ENCODE measurements around the gene MGRN1. TPM values are rescaled to one million over a fixed set of nuclear protein-coding genes. Genes with fewer than 3 reads are reported as not detected.

The MGRN1 gene
- total and polyA plus RNA-seq, 2 donors (not counting 1 experiment from before 2014, with no cell fraction given): 22.7 to 89.2 TPM

DNA sequence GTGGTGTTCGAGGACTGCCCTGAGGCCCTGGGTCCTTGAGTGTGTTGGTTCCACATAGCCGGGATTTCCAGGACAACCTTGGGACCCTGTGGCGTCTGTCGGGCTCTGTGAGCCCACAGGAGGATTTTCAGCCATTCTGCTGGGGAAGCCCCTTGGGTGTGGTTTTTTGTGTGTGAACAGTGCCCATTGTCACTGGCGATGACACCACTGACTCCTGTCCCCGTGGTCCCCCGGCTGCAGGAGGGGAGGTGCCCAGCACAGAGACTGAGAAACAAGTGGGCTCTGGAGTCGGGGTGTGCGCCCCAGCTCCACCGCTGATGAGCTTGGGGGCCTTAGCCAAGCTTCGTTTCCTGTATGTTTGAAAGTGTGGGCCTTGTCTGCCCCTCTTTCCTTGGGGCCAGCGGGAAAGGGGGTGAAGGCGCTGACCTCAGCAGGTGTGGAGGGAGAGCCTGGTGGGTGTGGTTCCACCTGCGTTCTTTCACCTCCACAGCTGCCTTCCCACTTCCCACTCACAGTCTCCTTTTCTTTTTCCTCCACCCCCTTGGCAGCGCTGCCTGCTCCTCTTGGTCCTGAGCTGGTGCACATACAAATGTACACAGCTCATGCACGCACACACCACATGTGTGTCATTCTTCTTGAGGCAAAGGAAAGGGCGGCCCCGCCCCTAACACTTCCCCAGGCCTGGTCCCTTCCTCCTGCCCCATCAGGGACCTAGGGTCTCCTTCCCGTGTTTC lies 16.1 kb downstream of the MGRN1 start:
- Histone ChIP-seq H3K9ac (ENCODE audit: low read length) (no peak overlapping the region), H3K27me3 (replicated peaks in 1 of 4; ENCODE audit: control extremely low read depth in 1 of 4, control insufficient read depth in 3 of 4, insufficient read depth in 4 of 4, low read length in 3 of 4) (no peaks in the 10 kb centered on the region), H3K36me3 (replicated peaks in 1 of 2; ENCODE audit: control extremely low read depth in 1 of 2, control insufficient read depth in 1 of 2, extremely low read depth in 1 of 2, insufficient read depth in 2 of 2, low read length in 1 of 2) (peaks cover 0 to 9% of the 10 kb centered on the region in 2 experiments), H3K4me1 (ENCODE audit: control insufficient read depth in 2 of 2, insufficient read depth in 2 of 2, low read length in 2 of 2) (peaks cover 9 to 17% of the 10 kb centered on the region in 2 donors), H3K27ac (ENCODE audit: low read length in 2 of 2) (peak overlapping the region in 1 of 2 donors; percentile 44), H3K4me3 (ENCODE audit: control extremely low read depth in 1 of 5, extremely low read depth in 1 of 5, insufficient read depth in 1 of 5, low read depth in 2 of 5, low read length in 4 of 5) (no peak overlapping the region), H3K4me2 (replicated peaks; ENCODE audit: low read depth, low read length, poor library complexity, severe bottlenecking) (peak overlapping the region; percentile 3), H3K9me3 (ENCODE audit: control extremely low read depth in 1 of 3, control insufficient read depth in 2 of 3, insufficient read depth in 1 of 3, low read length in 2 of 3) (no peaks in the 10 kb centered on the region), H4K20me1 (ENCODE audit: control insufficient read depth, insufficient read depth, low read length, poor library complexity, severe bottlenecking) (peaks cover 86% of the 10 kb centered on the region), H2AFZ (ENCODE audit: insufficient read depth, low read depth, low read length, poor library complexity, severe bottlenecking) (no peak overlapping the region), H3K79me2 (ENCODE audit: control insufficient read depth, insufficient read depth, low read length) (peaks cover 94% of the 10 kb centered on the region)
- no peak for DNase-seq
- 95% methylated on average over 13 of the region's 19 CpGs for WGBS (ENCODE audit: insufficient coverage)
- no peak for TF ChIP-seq EZH2 (IDR thresholded peaks at IDR 0.05; ENCODE audit: borderline replicate concordance, insufficient read depth, low read depth, low read length, poor library complexity, severe bottlenecking)
- TF ChIP-seq, protein P1, sequence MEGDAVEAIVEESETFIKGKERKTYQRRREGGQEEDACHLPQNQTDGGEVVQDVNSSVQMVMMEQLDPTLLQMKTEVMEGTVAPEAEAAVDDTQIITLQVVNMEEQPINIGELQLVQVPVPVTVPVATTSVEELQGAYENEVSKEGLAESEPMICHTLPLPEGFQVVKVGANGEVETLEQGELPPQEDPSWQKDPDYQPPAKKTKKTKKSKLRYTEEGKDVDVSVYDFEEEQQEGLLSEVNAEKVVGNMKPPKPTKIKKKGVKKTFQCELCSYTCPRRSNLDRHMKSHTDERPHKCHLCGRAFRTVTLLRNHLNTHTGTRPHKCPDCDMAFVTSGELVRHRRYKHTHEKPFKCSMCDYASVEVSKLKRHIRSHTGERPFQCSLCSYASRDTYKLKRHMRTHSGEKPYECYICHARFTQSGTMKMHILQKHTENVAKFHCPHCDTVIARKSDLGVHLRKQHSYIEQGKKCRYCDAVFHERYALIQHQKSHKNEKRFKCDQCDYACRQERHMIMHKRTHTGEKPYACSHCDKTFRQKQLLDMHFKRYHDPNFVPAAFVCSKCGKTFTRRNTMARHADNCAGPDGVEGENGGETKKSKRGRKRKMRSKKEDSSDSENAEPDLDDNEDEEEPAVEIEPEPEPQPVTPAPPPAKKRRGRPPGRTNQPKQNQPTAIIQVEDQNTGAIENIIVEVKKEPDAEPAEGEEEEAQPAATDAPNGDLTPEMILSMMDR (IDR thresholded peaks at IDR 0.05): no peak
- POLR2A ChIA-PET: no interaction called here
- intact Hi-C loops (cut with micrococcal nuclease): no loop called here
- Mint-ChIP-seq H3K27ac (no peak overlapping the region), H3K27me3 (no peaks in the 10 kb centered on the region), H3K4me3 (no peak overlapping the region), H3K4me1 (peaks cover 20% of the 10 kb centered on the region), H3K9me3 (ENCODE audit: insufficient read depth) (no peaks in the 10 kb centered on the region)
- CTCF ChIA-PET: interaction anchor here (1.1 to 1.2 kb wide), 2 partner anchors 16 to 315 kb away, joined by 3 read pairs; partner anchors contain the start of gene MGRN1
- no peak for ATAC-seq (ENCODE audit: low read depth)

DNA sequence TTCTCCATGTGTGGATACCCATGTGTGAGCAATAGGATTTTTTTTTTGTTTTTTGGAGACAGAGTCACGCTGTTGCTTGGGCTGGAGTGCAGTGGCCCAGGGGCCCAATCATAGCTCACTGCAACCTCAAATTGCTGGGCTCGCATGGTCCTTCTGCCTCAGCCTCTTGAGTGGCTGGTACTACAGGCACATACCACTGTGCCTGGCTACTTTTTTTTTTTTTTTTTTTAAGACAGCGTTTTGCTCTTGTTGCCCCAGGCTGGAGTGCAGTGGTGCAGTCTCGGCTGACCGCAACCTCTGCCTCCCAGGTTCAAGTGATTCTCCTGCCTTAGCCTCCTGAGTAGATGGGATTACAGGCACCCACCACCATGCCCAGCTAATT lies 16.7 kb downstream of the MGRN1 start:
- Histone ChIP-seq H4K20me1 (ENCODE audit: control insufficient read depth, insufficient read depth, low read length, poor library complexity, severe bottlenecking) (peaks cover 86% of the 10 kb centered on the region), H3K4me1 (ENCODE audit: control insufficient read depth in 2 of 2, insufficient read depth in 2 of 2, low read length in 2 of 2) (peaks cover 9 to 17% of the 10 kb centered on the region in 2 donors), H3K4me2 (replicated peaks; ENCODE audit: low read depth, low read length, poor library complexity, severe bottlenecking) (peak overlapping the region; percentile 3), H3K79me2 (ENCODE audit: control insufficient read depth, insufficient read depth, low read length) (peaks cover 94% of the 10 kb centered on the region), H2AFZ (ENCODE audit: insufficient read depth, low read depth, low read length, poor library complexity, severe bottlenecking) (no peak overlapping the region), H3K36me3 (replicated peaks in 1 of 2; ENCODE audit: control extremely low read depth in 1 of 2, control insufficient read depth in 1 of 2, extremely low read depth in 1 of 2, insufficient read depth in 2 of 2, low read length in 1 of 2) (peaks cover 0 to 7% of the 10 kb centered on the region in 2 experiments), H3K4me3 (ENCODE audit: control extremely low read depth in 1 of 5, extremely low read depth in 1 of 5, insufficient read depth in 1 of 5, low read depth in 2 of 5, low read length in 4 of 5) (no peak overlapping the region), H3K27ac (ENCODE audit: low read length in 2 of 2) (peak overlapping the region in 1 of 2 donors; percentile 48), H3K9ac (ENCODE audit: low read length) (no peak overlapping the region), H3K27me3 (replicated peaks in 1 of 4; ENCODE audit: control extremely low read depth in 1 of 4, control insufficient read depth in 3 of 4, insufficient read depth in 4 of 4, low read length in 3 of 4) (no peaks in the 10 kb centered on the region), H3K9me3 (ENCODE audit: control extremely low read depth in 1 of 3, control insufficient read depth in 2 of 3, insufficient read depth in 1 of 3, low read length in 2 of 3) (no peaks in the 10 kb centered on the region)
- no peak for DNase-seq
- ChIA-PET CTCF (interaction anchor here (1.1 to 1.2 kb wide), 2 partner anchors 17 to 314 kb away, joined by 3 read pairs; partner anchors contain the start of gene MGRN1), POLR2A (interaction anchor here (0.6 kb wide), 1 partner anchor 134 kb away, joined by 4 read pairs; no protein-coding TSS in a partner anchor)
- Mint-ChIP-seq H3K27ac (no peak overlapping the region), H3K27me3 (no peaks in the 10 kb centered on the region), H3K9me3 (ENCODE audit: insufficient read depth) (no peaks in the 10 kb centered on the region), H3K4me3 (no peak overlapping the region), H3K4me1 (peaks cover 20% of the 10 kb centered on the region)
- no peak for ATAC-seq (ENCODE audit: low read depth)
- no peak for TF ChIP-seq EZH2 (IDR thresholded peaks at IDR 0.05; ENCODE audit: borderline replicate concordance, insufficient read depth, low read depth, low read length, poor library complexity, severe bottlenecking)
- TF ChIP-seq, protein P1 (IDR thresholded peaks at IDR 0.05): no peak
- WGBS (ENCODE audit: insufficient coverage): 98% methylated on average over 4 of the region's 5 CpGs
- intact Hi-C loops (cut with micrococcal nuclease): no loop called here

Data from B cell (primary cell).